GM12873 (cell line): ENCODE measurements around the gene C8G.

Experiments used
- TF ChIP-seq, protein P1 (sequence below): IDR thresholded peaks from 2 replicates; pipeline ENCODE4 v1.5.1; 2012; ENCODE audit warnings: low read depth, mild to moderate bottlenecking, moderate library complexity, low read length, control low read depth; ENCODE audit not compliant: insufficient read depth; ENCODE audit errors: missing control alignments

Gene C8G

DNA sequence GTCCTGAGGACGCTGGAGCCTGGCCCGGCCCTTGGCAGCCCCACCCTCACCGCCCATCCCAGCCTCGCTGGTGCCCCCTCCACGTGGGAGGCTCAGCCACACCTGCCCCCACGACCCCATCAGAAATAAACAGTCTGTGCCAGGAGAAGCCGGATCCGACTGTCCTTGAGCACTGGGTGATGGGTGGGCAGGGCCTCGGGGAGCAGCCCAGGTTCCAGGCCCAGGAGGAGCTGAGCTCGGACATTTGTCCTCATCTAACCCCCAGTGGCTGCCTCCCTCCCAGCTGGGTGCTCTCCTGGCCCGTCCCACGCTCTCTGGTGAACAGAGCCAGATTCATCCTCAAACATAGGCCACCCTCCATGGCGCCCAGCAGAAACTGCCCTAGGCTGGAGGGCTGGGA, 27.7 kb downstream of the C8G start:
- TF ChIP-seq, protein P1, sequence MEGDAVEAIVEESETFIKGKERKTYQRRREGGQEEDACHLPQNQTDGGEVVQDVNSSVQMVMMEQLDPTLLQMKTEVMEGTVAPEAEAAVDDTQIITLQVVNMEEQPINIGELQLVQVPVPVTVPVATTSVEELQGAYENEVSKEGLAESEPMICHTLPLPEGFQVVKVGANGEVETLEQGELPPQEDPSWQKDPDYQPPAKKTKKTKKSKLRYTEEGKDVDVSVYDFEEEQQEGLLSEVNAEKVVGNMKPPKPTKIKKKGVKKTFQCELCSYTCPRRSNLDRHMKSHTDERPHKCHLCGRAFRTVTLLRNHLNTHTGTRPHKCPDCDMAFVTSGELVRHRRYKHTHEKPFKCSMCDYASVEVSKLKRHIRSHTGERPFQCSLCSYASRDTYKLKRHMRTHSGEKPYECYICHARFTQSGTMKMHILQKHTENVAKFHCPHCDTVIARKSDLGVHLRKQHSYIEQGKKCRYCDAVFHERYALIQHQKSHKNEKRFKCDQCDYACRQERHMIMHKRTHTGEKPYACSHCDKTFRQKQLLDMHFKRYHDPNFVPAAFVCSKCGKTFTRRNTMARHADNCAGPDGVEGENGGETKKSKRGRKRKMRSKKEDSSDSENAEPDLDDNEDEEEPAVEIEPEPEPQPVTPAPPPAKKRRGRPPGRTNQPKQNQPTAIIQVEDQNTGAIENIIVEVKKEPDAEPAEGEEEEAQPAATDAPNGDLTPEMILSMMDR, result no peak

DNA sequence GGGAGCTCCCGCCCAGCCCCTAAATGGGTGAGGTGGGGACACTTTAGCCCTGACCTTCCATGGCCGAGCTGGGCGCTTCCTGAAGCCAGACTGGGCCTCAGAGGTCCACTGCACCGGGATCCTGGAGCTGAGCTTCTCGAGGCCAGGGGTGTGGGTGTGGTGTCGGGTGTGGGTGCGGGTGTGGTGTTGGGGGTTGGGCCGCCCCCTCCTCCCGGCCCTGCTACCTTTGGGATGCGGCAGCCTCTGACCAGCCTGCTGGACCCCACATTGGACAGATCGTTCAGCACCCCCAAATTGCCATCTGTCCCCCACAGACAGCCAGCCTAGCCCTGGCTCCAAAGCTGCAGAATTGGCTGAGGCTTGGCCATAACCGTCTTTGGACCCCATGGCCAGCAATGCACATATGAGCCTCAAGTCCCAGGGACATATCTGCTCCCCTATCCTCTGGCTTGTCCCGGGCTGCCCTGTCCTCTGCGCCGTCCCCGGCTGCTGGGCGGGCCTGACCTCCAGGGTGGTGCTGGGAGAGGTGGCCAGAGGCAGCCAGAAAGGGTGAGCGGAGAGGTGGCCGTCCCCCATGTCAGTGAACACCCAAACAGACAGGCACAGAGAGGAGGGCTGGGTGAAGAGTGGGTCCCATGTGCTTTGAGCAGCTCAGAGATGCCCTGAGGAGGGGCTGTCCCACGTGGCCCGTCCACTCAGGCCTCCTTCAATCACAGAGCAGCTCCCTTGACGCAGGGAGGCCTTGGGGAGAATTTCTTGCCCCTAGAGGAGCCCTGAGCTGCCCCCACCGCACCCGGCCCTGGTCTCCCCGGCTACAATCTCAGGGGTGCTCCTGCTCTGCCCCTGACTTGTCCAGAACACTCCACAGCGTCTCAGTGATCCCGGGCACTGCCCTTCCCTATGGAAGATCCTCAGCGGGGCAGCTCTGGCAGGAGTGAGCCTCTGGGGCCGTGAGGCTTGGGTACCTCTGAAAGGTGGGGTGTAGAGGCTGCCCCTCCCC, 28.9 kb downstream of the C8G start:
- TF ChIP-seq, protein P1, result no peak

DNA sequence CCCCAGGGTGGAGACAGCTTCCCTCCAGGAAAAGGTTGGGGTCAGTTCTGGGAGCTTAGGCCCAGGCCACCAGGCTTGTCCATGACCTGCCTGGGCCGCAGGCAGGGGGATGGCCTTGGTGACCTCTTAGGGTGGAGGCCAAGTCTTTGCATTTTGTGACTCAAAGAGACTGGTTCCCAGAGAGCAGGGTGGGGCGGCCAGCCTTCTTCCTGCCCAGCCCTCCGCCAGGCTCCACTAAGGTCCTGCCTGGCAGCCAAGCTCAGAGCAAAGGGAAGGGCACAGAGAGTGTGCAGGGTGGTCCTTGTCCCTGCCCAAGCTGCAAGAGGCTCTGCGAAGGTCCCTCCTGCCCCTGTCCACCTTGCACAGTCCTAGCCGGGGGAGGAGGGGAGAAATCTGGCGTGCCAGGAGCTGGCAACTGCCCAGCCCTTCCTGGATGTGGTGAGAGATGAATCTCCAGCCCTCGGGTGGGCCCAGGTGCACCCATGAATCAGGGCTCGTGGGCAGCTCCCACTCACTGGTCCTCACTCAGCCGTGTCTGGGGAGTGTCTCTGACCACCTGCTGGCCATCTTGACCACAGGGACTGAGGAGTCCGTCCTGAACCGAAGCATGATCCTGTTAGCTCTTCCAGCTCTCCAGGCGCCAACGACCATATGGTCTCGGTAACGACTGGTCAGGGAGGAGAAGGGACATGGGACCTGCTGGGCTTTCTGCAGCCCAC, 29.9 kb downstream of the C8G start:
- TF ChIP-seq, protein P1, result no peak

DNA sequence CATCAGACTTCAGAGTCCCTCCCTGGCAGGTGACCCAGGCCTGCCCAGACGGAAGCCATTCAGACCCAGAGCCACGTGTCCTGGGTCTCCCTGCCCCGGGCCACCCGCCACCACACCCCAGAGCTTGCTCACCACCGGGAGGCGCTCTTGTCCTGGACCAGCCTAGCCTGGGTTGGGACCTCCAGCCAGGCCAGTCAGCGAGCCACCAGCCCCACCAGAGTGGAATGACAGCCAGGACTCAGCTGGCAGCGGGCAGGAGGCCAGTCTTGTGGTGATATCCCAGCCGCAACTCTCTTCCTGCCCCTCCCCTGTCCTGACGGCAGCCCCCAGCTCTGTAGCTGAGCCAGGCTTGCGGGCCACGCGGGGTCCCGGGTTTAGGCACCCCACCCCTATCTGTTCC, 30.6 kb downstream of the C8G start:
- TF ChIP-seq, protein P1, result peak; percentile 43

DNA sequence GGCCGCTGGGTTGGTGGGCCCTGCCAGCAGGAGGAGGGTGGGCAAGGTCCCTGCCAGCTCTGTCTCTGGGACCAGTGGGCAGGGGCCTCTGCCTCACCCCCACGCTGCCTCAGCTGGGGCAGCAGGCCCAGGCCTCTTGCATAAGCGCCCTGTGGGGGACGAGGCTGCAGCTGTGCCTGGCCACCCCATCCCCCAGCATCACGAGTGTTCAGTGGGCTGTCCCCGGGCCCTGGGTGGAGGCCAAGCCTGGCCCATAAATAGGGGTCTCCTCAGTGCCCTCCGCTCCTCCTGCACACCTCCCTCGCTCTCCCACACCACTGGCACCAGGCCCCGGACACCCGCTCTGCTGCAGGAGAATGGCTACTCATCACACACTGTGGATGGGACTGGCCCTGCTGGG, 32.2 kb downstream of the C8G start, which contains the start of gene PTGDS:
PTGDS (plus strand) TSS at position 282 of the 400 bp plus-strand sequence; CDS start at position 357, 75 bp downstream.
- TF ChIP-seq, protein P1, result no peak

DNA sequence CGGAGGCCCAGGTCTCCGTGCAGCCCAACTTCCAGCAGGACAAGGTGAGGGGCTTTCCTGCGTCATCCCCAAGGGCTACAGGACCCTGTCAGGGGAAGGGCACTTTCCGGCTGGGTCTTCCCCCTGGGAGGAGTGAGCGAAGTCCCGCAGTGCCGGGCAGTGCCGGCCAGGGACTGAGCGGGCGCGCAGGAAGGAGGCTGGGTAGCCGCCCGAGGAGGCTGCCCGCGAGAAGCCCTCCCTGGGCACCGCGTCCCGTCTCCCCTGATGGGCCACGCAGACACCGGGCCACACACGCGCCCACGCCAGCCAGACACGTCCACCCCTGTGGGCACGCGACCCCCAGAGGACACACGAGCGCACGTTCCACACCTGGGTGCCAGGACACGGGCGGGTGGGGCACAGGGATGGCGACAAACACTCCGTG, 32.6 kb downstream of the C8G start:
- TF ChIP-seq, protein P1, result no peak
